WTC11 (cell line): ENCODE results near the gene FILIP1L. TPM values are rescaled to one million over a fixed set of nuclear protein-coding genes. Genes with fewer than 3 reads are reported as not detected.

ENCODE experiments used
- ATAC-seq: fragments of 200-7000 bp; cut with Tn5 transposase; 2 replicates; pipeline ENCODE4 v1.10.0; 2021; ENCODE audit warnings: mild to moderate bottlenecking, moderate library complexity
- CTCF ChIA-PET: fragments of 300-600 bp; sonication (Branson Sonifier 250); formaldehyde crosslinking; loops from one replicate; lab custom pipeline; 2021; ENCODE audit warnings: antibody characterized with exemption; lab: Charles Lee
- POLR2A ChIA-PET: fragments of 350-600 bp; sonication (Branson Sonifier 250); formaldehyde crosslinking; loops from one replicate; lab custom pipeline; 2021; ENCODE audit warnings: antibody characterized with exemption; lab: Charles Lee
- DNase-seq: peaks from one replicate; pipeline ENCODE4 v3.0.0; 2021; ENCODE audit warnings: low spot score
- H3K27ac Mint-ChIP-seq: 2 replicates; pipeline ENCODE4 v1.8.0; 2021; ENCODE audit warnings: mixed read lengths
- H3K27me3 Mint-ChIP-seq: 2 replicates; pipeline ENCODE4 v1.8.0; 2021; ENCODE audit warnings: low read depth, mild to moderate bottlenecking, moderate library complexity, mixed read lengths
- H3K36me3 Mint-ChIP-seq: 2 replicates; pipeline ENCODE4 v1.8.0; 2021; ENCODE audit warnings: mixed read lengths
- H3K4me1 Mint-ChIP-seq: 2 replicates; pipeline ENCODE4 v1.8.0; 2022; ENCODE audit warnings: mixed read lengths
- H3K4me3 Mint-ChIP-seq: 2 replicates; pipeline ENCODE4 v1.8.0; 2021; ENCODE audit warnings: mild to moderate bottlenecking, moderate library complexity, mixed read lengths
- H3K9me3 Mint-ChIP-seq: 2 replicates; pipeline ENCODE4 v1.8.0; 2021; ENCODE audit warnings: mixed read lengths
- AFF4 ChIP-seq: sonication (generic); formaldehyde crosslinking; IDR thresholded peaks from 2 replicates; pipeline ENCODE4 v1.8.1; 2023; ENCODE audit warnings: mild to moderate bottlenecking, missing genetic modification reagents, borderline replicate concordance
- ATF1 ChIP-seq: sonication (generic); formaldehyde crosslinking; IDR thresholded peaks from 2 replicates; pipeline ENCODE4 v1.8.1; 2023; ENCODE audit warnings: mild to moderate bottlenecking, moderate library complexity, missing genetic modification reagents
- E2F5 ChIP-seq: sonication (generic); formaldehyde crosslinking; IDR thresholded peaks from 2 replicates; pipeline ENCODE4 v1.8.1; 2022; ENCODE audit warnings: mild to moderate bottlenecking, moderate library complexity, missing genetic modification reagents
- ELF4 ChIP-seq: sonication (generic); formaldehyde crosslinking; IDR thresholded peaks from 2 replicates; pipeline ENCODE4 v1.8.1; 2022; ENCODE audit warnings: low read depth, mild to moderate bottlenecking, moderate library complexity, missing genetic modification reagents
- FOXP1 ChIP-seq: sonication (generic); formaldehyde crosslinking; IDR thresholded peaks from 2 replicates; pipeline ENCODE4 v1.8.0; 2022; ENCODE audit warnings: missing genetic modification reagents, mild to moderate bottlenecking, moderate library complexity, borderline replicate concordance
- IRF1 ChIP-seq: sonication (generic); formaldehyde crosslinking; IDR thresholded peaks from 2 replicates; pipeline ENCODE4 v1.8.0; 2023; ENCODE audit warnings: missing genetic modification reagents
- IRF2 ChIP-seq: sonication (generic); formaldehyde crosslinking; IDR thresholded peaks from 2 replicates; pipeline ENCODE4 v1.8.0; 2022; ENCODE audit warnings: low read depth, missing genetic modification reagents, borderline replicate concordance
- MLX ChIP-seq: sonication (generic); formaldehyde crosslinking; IDR thresholded peaks from 2 replicates; pipeline ENCODE4 v1.8.1; 2023; ENCODE audit warnings: mild to moderate bottlenecking, missing genetic modification reagents, moderate library complexity
- NFYB ChIP-seq: sonication (generic); formaldehyde crosslinking; conservative IDR thresholded peaks from 2 replicates; pipeline ENCODE4 v1.8.0; 2022; ENCODE audit warnings: low read depth, missing genetic modification reagents
- NR1H2 ChIP-seq: sonication (generic); formaldehyde crosslinking; IDR thresholded peaks from 2 replicates; pipeline ENCODE4 v1.9.0; 2021; ENCODE audit warnings: mild to moderate bottlenecking, moderate library complexity, missing genetic modification reagents
- PREB ChIP-seq: sonication (generic); formaldehyde crosslinking; IDR thresholded peaks from 2 replicates; pipeline ENCODE4 v1.8.1; 2022; ENCODE audit warnings: mild to moderate bottlenecking, missing genetic modification reagents, moderate library complexity, borderline replicate concordance
- SOX15 ChIP-seq: fragments of 250-450 bp; sonication (Bioruptor Pico); IDR thresholded peaks from 2 replicates; pipeline ENCODE4 v1.9.0; 2021; ENCODE audit warnings: mild to moderate bottlenecking
- SP1 ChIP-seq: sonication (generic); formaldehyde crosslinking; conservative IDR thresholded peaks from 2 replicates; pipeline ENCODE4 v1.8.1; 2022; ENCODE audit warnings: missing genetic modification reagents
- STAT6 ChIP-seq: sonication (generic); formaldehyde crosslinking; conservative IDR thresholded peaks from 2 replicates; pipeline ENCODE4 v1.8.1; 2023; ENCODE audit warnings: mild to moderate bottlenecking, low read depth, missing genetic modification reagents, moderate library complexity
- ZNF532 ChIP-seq: fragments of 250-450 bp; sonication (Bioruptor Pico); IDR thresholded peaks from 2 replicates; pipeline ENCODE4 v1.9.0; 2021; ENCODE audit warnings: mild to moderate bottlenecking, borderline replicate concordance
- ZSCAN18 ChIP-seq: fragments of 250-450 bp; sonication (Bioruptor Pico); IDR thresholded peaks from 2 replicates; pipeline ENCODE4 v2.1.2; 2022; ENCODE audit warnings: mild to moderate bottlenecking, moderate library complexity
- total RNA-seq: library from RNA; stranded (reverse); gene quantifications from 3 replicates; pipeline ENCODE4 v1.2.3, GENCODE V29; 2021

The FILIP1L gene
- total RNA-seq, 1 experiment from 2014 or later = 0.17 TPM

GRCh38 chr3:99940350-99940749 is 174.0 kb downstream of the FILIP1L start:
- TF ChIP-seq ZNF532 (no peak), SP1 (CRISPR knock-in tag) (no peak), IRF2 (CRISPR knock-in tag) (no peak), ZSCAN18 (no peak), ATF1 (no peak), SOX15 (CRISPR knock-in tag) (no peak), PREB (CRISPR knock-in tag) (no peak), IRF1 (CRISPR knock-in tag) (no peak), ELF4 (CRISPR knock-in tag) (no peak), MLX (CRISPR knock-in tag) (no peak), E2F5 (CRISPR knock-in tag) (no peak), NFYB (no peak), NR1H2 (CRISPR knock-in tag) (no peak)
- CTCF ChIA-PET = no interaction called here
- DNase-seq (no peak), ATAC-seq (no peak)
- no peak overlapping the region for H3K27ac Mint-ChIP-seq
- H3K27me3 Mint-ChIP-seq = no peaks in the 10 kb centered on the region
- POLR2A ChIA-PET = no interaction called here
- no peaks in the 10 kb centered on the region for H3K9me3 Mint-ChIP-seq
- no peak overlapping the region for H3K4me3 Mint-ChIP-seq
- H3K4me1 Mint-ChIP-seq = peaks cover 20% of the 10 kb centered on the region
- H3K36me3 Mint-ChIP-seq = no peaks in the 10 kb centered on the region

- Mint-ChIP-seq H3K27me3 (no peaks in the 10 kb centered on the region), H3K9me3 (no peaks in the 10 kb centered on the region), H3K4me3 (no peak overlapping the region), H3K36me3 (no peaks in the 10 kb centered on the region), H3K4me1 (peaks cover 16% of the 10 kb centered on the region), H3K27ac (no peak overlapping the region)
- no peak for ATAC-seq
- CTCF ChIA-PET = no interaction called here
- DNase-seq = no peak
- POLR2A ChIA-PET = no interaction called here
- TF ChIP-seq STAT6 (CRISPR knock-in tag) (no peak), FOXP1 (CRISPR knock-in tag) (no peak), MLX (CRISPR knock-in tag) (no peak), AFF4 (CRISPR knock-in tag) (no peak)
These were observed 174.4 kb downstream of the FILIP1L start for GRCh38 chr3:99939876-99940275.
